DMS 273 treated with DMSO at 0.1 percent for 48 hours (cell line): Measurements from ENCODE around the gene PDE1A.
A peak's percentile ranks its signal among the peaks of the same experiment; 100 is the strongest.

Experiments
- DNase-seq: peaks from one replicate; lab custom pipeline; 2025; lab: John Stamatoyannopoulos, UW

PDE1A gene

DNA sequence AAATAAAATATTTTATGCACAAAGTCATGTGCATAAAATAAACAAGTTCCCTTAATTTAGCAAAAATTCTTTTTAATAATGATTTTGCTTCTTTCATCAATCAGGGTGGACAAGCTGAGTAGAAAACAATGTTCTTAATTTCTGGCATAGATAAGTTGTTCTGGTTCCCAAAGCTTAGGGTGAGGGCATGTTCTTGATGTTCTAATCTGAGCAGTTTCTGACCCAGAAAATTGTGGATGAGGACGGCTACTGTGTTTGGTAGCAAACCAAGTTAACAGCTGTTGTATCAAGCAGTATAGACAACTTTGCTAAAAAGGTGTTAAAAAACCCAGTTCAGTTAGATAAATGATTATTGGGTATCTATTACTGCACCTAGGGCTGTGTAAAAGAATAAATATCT, 158.9 kb downstream of the PDE1A start:
- DNase-seq: no peak

DNA sequence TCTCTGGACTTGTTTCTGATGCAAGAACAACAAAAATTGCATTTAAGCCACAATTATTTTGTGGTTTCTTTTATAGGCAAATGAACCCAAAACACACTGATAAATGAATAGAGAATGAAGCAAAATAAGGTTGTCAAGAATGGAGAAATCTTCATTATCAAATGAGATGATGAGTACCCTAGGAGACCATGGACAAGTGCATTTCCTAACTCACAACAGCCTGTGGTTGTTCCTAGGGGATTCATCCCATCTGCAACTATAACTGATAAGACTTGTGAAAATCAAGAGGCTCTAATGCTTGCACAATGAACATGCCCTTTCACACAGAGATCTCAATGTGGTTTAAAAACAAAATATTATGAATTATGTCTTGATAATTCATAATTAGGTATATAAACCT, 159.9 kb downstream of the PDE1A start:
- no peak for DNase-seq

DNA sequence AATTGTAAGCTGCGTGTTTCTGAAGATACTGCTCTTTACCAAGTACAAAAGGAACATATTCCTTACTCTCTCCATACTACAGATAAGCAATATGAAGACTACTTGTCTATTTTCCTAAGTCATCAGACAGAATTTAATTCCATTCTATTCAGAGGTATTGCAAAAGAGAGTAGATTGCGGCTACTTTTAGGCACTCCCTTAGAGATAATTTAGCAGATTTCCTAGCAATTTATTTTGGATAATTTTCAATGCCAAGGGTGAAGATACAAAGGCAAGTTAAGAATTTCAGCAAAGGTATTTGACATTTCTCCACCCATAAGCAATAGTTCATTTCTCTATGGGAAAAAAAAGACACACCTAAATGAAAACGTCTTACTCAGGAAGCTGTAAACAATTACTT, 161.1 kb downstream of the PDE1A start:
- DNase-seq: no peak

DNA sequence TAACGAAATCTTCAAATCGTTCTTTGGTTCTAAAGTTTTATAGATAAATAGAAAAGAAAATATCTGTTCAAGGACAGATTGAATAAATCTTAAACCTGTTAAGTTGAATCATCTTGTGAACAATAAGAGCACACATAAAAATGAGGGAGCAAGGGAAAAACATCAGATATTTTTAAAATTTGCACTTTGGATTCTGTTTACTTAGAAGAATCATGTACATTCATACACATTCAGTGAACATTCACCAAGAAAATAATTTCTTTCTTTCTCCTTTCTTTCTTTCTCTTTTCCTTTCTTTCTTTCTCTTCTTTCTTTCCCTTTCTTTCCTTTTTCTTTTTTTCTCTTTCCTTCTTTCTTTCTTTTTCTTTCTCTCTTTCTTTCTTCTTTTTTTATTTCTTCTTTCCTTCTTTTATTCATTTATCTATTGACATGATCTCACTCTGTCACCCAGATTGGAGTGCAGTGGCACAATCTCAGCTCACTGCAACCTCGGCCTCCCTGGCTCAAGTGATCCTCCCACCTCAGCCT, 164.9 kb downstream of the PDE1A start:
- DNase-seq: no peak

DNA sequence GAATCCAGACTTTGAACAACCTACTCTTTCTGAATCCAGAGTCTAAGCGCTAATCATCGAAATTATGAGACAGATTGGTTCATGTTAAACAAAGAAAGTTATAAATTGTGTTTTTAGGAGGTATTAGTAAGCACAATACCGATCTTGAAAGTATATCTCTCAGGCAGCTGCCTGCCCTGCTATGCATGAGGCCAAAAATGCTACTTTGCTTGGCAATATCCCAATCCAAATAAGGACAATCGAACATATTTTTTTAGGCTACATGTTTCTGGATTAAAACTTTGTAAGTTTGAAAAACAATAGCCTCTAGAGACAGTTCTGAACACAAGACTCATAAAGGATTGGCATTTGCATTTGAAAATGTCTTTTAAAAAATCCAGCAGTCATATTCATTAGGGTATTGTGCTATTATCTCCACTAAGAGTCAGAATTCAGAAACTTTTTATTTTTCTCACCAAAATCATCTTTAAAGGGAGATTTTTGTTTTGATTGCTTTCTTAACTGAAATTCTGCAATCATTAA, 167.1 kb downstream of the PDE1A start:
- no peak for DNase-seq

DNA sequence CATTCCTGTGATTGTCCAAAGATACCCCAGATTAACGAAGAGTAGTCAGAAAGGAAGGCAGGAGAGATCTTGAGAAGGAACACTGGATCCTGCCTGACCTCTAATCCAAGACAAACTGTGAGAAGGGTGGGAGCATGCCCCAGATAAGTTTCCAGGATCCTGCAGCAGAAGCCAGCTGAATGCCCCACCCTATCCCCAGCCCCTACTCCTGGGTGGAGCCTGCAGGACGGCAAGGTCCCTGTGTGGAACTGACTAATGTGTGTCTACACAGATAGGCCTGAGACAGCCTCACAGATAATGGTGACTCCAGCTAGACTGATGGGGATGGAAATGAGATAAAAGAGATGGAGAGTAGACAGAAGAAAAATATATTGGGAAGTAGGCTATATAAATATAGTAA, 174.3 kb downstream of the PDE1A start:
- no peak for DNase-seq

DNA sequence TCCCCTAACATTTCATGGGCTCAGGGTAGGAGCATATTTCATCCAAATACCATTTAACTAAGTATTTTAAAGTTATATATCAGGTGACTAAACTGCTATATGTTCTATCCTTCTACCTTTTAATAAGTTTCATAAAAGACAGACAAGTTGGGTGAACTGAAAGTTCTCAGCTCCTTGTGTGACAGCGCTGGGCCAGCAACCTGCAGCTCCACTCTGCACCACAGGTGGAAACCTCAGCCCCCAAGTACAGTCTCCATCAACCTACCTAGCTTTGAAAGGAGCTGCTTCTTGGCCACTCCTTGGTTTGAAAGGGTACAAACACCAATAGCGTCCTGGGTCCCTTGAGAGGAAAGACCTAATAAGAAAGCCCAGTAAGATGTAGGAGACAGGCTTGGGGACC, 177.9 kb downstream of the PDE1A start:
- no peak for DNase-seq

DNA sequence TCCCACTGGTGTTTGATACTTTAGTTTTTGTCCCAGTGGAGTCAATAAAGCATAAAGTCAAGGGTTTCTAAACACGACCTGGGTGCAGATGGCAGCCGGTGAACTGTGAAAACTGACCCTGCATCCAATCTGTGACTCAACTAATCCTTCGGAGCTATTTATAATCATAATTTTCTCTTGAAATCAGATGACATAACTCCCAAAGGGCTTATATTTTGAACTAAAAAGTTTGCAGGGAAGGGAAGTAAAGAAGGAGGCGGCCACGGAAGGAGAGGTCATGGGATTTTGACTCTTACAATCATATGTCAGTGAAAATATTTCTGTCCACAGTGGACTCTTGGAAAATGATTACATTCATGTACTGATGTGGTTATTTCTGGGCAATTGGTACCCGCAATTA, 178.5 kb downstream of the PDE1A start:
- DNase-seq: peak; percentile 20

DNA sequence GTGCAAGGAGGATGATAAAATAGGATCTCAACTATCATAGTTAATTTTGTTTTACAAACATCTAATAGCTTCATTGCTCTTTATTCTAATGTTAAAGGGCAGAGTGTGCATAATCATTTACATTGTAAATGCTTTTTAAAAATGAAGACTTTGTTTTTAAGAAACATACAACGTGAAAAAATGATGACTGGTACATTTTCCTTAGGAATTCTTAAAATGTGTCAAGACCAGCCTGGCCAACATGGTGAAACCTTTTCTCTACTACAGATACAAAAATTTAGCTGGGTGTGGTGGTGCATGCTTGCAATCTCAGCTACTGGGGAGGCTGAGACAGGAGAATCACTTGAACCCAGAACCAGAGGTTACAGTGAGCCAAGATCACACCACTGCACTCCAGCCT, 179.0 kb downstream of the PDE1A start:
- no peak for DNase-seq

DNA sequence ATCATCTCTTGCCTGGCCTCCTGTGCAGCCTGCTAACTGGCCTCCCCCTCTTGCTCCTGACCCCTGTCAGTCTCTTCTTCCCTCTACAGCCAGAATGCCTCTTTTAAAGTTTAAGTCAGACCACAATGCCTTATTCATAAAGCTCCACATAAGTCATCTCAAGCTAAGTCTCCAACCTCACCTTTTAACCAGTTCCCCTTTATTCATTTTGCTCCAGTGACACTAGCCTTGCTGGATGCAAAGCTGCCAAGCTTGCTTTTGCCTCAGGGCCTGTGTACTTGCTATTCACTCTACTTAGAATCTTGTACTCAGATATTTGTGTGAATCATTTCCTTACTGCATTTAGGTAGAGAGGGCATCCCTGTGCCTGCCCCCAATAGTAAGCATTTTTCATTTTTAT, 180.9 kb downstream of the PDE1A start:
- DNase-seq: no peak

DNA sequence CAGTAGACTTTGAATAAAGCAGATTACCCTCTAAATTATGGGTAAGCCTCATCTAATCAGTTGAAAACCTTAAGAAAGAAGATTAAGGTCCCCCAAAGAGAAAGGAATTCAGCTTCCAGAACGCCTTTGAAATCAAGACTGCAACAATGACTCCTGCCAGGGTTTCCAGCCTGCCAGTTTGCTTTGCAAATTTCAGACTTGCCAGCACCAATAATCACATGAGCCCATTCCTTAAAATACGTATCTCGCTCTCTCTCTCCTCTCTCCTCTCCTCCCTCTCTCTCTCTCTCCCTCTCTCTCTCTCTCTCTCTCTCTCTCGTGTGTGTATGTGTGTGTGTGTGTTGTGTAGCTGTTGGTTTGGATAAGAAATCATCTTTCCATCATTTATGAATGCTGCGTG, 184.2 kb downstream of the PDE1A start:
- DNase-seq: no peak

DNA sequence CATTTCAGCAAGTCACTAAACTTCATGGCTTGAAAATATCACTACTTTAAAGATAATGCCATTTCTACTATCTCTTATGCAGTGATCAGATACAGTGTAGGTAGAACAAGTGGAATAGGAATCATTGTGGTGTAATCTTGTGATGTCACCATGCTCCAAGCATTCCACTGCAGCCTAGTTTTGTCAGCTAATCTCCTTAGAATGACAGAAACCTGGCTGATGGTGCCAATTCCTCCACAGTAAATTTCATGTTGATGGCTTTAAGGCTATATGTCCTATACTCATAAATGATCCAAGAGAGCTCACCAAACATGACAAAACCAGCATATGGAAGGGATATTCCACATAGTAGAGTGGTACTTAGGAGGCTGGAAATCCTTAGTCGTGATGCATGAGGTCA, 184.9 kb downstream of the PDE1A start:
- no peak for DNase-seq

DNA sequence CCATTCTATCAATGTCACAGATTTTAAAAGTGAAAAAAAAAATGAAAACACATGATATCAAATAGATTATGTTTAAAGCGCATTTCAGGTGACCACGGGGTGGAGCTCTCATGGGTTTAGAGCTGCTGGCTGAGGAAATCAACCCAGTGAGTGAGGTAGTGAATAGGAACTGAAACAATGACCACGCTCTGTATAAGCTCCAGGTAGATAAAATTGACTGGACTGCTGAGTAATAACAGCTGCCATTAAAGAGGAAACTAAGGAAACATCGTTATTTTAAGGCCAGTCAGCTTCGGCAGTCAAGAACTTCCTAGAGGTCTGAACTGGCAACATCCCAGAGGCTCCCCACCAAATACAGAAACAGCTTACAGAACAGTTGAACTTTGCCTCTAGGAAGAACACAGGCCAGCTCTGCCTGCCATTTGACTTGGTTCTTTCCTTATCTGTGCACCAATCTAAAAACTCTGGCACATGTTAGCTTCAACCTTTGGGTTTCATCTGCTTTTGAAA, 185.9 kb downstream of the PDE1A start:
- peak; percentile 48 for DNase-seq

DNA sequence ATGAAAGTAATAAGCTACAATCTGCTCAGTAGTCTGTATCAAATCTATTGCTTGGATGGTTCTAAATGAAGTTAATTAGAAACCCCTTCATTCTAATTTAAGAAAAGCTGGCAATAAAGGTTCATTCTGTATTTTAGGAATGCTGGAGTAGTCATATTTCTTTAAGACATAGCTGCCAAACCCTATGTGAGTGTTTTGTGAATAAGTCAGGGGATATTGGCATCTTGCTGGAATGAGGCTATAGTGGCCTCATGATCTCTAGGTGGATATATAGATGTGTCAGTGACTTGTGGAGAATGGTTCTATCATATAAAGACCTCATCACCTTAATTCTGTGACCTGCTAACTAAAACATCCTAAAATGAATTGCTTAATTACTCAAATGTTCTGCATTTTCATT, 196.3 kb downstream of the PDE1A start:
- DNase-seq: no peak

DNA sequence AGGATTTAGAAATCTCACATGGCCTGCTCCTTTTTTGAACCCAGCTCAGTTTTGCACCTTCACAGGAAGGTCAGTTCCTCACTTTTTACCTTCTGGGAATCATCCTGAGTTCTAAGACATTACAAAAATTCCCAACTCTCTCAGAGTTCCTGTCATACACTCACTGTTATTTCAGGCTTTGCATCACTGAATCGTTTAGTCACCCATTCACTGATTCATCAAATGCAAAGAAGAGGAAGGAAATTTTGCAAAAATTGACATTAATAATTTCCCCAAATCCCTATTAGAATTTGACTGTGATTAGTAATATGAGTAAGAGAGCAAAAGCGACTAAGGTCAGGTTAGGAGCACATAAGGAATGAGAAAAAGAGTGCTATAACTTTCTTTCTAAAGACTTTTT, 197.5 kb downstream of the PDE1A start:
- DNase-seq: no peak

DNA sequence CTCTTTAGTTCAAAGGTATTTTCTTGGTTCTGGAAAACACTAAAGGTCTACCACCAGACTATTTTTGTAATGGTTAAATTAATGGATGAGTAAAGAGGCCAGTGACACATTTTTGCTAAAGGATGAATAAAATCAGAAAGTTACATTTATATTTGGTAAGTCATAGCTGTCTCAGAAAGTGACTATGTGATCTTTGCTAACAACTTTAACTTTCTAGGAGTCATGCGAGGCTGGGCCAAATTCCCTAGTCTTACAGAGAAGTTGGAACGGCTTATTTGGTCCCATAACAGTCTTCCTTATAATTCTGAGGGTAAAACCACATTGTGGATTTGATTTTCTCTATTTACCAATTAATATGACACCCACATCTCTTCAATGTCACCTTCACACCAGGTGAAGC, 198.1 kb downstream of the PDE1A start:
- no peak for DNase-seq

DNA sequence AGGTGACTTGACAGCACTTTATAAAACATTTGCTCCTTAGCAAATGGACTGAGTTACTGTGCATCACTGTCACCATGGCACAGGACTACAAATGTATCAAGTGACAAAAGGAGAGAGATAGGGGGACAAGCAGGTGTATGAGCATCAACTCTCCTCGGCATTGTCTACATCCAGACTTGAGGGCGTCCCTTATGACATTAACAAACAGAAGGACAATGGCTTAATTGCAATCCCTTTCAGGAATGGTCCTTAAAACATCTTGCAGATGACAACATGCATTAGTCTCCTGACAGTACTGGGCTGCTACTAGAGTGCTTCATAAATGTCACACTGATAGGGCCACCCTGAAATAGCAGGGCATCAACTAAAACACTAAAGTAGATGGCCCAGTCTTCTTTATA, 198.8 kb downstream of the PDE1A start:
- DNase-seq: no peak

DNA sequence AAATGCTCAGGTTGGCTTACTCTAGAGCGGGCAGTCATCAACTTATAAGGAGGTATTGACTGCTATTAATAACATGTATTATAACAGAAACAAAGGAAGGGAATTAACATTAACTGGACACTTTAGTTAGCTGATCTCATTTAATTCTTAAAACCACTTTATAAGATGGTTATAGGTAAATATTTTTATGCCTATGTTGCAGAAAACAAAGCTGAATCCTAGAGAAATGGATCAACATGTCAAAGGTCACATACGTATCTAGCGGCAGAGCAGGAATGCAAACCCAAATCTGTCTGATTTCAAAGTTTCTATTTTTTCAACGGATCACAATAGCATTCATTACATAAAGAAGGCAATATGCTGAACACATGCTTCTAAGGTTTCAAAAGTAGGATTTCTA, 200.0 kb downstream of the PDE1A start:
- no peak for DNase-seq

DNA sequence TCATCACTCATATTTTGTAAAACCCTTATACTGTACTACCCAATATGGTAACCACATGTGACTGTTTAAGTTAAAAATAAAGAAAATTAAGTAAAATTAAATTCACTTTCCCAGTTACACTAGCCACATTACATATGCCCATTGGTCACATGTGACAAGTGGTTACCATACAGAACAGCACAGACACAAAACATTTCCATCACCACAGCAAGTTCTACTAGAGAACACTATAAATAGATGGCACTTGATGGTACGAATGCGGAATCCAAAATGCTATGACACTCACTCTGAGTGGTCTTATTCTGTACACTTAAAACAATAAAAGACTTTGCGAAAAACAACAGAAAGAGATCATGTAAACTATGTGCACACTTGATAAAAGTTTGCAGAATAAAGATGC, 202.2 kb downstream of the PDE1A start:
- DNase-seq: no peak

DNA sequence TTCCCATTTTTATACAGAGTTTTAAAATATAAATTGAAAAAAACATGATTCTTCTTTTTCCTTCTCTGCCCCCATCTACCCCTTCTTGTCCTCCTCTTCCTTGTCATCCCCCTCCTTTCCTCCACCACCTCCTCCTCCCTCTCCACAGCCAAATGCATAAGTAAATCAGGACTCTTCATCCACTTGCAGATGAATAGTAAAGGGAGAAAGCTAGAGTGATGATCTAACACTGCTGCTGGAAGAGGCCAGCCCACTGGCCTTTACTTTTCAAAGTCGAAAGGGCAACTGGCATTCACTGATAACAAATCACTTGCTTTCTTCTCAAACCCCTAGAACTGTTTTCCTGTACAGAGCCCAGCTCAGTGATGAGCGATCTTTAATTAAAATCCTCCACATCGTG, 205.8 kb downstream of the PDE1A start:
- no peak for DNase-seq

DNA sequence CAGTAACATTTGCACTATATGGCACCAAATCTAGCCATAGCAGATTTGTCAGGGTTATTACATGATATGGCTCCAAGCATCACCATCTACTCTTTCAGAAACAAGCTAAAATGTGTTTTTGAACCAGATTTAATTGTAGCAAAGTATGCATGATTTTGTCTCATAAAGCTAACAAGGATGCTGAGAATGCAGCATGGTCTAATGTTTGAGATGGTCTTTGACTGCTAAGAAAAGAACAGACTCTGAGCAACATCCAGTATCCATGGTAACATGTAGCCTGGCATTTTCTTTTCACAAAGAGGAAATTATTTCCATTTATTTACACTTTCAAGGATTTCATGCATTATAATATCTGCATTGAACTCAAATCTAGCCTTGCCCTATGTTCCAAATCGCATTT, 206.5 kb downstream of the PDE1A start:
- no peak for DNase-seq

DNA sequence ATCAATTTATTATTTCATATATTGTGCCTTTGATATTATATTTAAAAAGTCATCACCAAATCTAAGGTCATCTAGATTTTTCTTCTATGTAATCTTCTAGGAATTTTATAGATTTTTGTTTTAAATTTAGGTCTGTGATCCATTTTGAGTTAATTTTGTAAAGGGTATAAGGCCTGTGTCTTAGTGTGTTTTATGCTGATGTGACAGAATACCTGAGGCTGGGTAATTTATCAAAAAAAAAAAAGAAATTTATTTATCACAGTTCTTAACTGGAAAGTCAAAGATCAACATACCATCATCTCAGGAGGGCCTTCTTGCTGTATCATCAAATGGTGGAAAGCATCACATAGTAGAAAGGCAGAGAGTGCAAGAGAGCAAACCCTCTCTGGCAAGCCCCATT, 216.2 kb downstream of the PDE1A start:
- no peak for DNase-seq

DNA sequence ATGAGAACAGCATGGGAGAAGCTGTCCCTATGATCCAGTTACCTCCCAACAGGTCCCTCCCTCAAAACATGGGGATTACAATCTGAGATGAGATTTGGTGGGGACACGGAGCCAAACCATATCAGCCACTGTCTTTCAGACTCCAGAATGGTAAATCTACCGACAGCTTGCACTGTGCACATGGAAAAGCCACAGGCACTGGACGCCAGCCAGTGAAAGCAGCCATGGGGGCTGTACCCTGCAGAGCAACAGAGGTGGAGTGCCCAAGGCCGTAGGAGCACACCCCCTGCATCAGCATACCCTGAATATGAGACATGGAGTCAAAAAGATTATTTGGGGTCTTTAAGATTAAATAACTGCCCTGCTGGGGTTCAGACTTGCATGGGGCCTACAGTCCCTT, 218.4 kb downstream of the PDE1A start:
- DNase-seq: no peak

DNA sequence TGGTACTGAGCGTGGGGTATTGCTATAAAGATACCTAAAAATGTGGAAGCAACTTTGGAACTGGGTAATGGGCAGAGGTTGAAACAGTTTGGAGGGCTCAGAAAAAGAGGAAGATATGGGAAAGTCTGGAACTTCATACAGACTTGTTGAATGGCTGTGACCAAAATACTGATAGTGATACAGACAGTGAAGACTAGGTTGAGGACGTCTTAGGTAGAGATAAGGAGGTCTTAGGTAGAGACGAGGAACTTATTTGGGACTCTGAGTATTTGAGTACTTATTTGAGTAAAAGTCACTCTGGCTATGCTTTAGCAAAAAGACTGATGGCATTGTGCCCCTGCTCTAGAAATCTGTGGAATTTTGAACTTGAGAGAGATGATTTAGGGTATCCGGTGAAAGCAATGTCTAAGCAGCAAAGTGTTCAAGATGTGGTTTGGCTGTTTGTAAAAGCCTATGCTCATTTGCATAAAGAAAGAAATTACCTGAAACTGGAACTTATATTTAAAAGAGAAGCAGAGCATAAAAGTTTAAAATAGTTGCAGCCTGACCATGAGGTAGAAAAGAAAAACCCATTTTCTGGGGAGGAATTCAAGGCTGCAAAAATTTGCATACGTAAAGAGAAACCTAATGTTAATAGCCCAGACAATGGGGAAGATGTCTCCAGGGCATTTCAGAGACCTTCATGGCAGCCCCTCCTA, 219.6 kb downstream of the PDE1A start:
- no peak for DNase-seq
